Dermis microvascular lymphatic vessel endothelial cell (primary cell): ENCODE measurements around the gene MFSD1. TPM values are rescaled to one million over a fixed set of nuclear protein-coding genes. Genes with fewer than 3 reads are reported as not detected.

ENCODE experiments used
- total RNA-seq: library from RNA; depleted of rRNA; stranded (reverse); fragments of >200 nt; gene quantifications from 2 replicates; pipeline ENCODE4 v1.2.1, GENCODE V29; 2014

The MFSD1 gene
- total RNA-seq, 1 donor from 2014 or later, result 59.2 TPM

Other genes with a start within 250 kb of the MFSD1 start
- 4.6 and 5.2 TPM in 2 replicates for gene MLF1, start 230.9 kb upstream of the MFSD1 start, total RNA-seq
- 85.8 and 93.6 TPM in 2 replicates for gene GFM1, start 157.5 kb upstream of the MFSD1 start, total RNA-seq
- 23.1 and 26.3 TPM in 2 replicates for gene LXN, start 129.4 kb upstream of the MFSD1 start, total RNA-seq
- gene RARRES1, start 69.6 kb upstream of the MFSD1 start, total RNA-seq, result 1.7 and 3.4 TPM in 2 replicates